GM21723 (cell line): ENCODE results near the gene DYNLRB2.

ENCODE experiments used
- ATAC-seq: cut with Tn5 transposase; IDR thresholded peaks from one replicate; pipeline ENCODE4 v1.9.1; 2021; ENCODE audit warnings: mild to moderate bottlenecking, moderate library complexity; ENCODE audit not compliant: unreplicated experiment

Gene DYNLRB2

GRCh38 chr16:80594756-80595155 lies 54.0 kb downstream of the DYNLRB2 start:
- ATAC-seq = no peak

- ATAC-seq = no peak
Measured at GRCh38 chr16:80596507-80597207, 55.9 kb downstream of the DYNLRB2 start.

- no peak for ATAC-seq
Measured at GRCh38 chr16:80599466-80599865, 58.7 kb downstream of the DYNLRB2 start.
